ENCODE data around the gene MATK.

MATK gene

GRCh38 chr19:3785451-3785937 is 687 bp downstream of the MATK start:
- no peak for DNase-seq

- DNase-seq: no peak
Measured at GRCh38 chr19:3784607-3785450, 1.4 kb downstream of the MATK start.

GRCh38 chr19:3783660-3784584 is 2.3 kb downstream of the MATK start:
- DNase-seq: no peak

GRCh38 chr19:3782903-3783302 is 3.3 kb downstream of the MATK start:
- no peak for DNase-seq

DNA sequence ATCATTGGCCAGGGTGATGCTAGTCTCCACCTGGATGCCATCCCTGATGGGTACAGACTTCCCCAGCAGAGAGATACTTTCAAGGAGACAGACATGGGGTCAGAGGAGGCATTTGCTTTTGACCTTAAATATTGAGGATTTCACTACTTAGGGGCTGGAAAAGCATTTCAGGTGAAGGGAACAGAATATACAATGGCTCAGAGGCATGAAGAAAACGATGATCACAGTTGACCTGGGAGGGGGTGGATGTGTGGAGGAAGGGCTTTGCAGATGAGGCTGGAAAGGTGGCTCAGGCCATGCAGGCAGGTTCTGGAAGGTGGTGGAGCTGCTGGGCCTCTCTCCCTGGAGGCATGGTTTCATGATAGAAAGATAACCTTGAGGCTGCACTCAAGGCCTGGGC is 3.9 kb downstream of the MATK start:
- no peak for DNase-seq

DNA sequence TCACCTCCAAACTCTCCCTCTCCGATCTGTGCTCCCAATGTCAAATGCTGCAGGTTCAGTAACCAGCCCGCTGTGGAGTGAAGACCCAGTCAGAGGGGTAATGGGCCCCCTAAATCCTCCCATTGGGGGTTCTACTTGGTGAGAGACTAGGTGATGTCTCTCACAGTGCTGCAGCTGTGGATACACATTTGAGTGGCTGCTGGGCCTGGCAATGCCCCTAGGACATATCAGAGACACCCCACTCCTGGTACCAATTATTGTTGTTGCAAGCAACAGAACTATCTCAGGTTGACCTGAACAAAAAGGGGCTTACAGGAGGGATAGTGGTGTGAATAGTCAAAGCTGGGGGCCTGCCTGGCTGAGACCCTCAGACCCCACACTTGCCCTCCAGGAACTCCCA is 4.6 kb downstream of the MATK start:
- no peak for DNase-seq

- no peak for DNase-seq
Measured at GRCh38 chr19:3780786-3781304, 5.3 kb downstream of the MATK start.

DNA sequence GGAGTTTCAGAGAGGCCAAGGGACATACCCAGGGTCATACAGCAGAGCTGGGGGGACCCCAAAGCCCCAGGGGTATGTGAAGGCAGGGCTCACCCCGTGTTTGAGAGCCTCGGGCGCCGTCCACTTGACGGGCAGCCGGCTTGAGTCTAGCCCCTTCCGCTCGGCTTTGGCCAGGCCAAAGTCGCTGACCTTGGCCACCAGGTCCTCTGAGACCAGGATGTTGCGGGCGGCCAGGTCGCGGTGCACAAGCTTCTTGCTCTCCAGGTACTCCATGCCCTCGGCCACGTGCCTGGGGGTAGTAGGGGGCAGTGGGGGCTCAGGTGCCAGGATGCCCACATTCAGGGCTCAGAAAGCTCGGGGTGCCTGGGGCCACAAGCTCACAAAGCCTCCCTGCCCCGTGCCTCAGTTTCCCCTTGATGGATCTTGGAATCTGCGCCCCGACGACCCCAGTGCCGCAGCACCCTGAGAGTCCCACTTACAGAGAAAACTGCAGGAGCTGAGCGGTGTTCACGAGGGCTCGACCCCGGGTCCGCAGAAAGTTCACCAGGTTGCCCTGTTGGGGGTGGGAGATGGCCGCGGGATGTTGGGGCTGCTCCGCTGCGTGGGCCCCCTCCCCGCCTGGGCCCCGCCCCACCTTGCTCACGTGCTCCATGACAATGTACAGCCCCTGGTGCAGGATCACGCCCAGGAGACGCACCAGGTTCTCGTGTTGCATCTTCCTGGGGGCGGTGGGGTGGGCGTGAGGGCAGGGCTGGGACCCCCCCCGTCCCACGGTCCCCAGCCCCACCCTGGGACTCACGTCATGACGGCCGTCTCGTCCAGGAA is 7.1 kb downstream of the MATK start:
- DNase-seq: no peak

DNA sequence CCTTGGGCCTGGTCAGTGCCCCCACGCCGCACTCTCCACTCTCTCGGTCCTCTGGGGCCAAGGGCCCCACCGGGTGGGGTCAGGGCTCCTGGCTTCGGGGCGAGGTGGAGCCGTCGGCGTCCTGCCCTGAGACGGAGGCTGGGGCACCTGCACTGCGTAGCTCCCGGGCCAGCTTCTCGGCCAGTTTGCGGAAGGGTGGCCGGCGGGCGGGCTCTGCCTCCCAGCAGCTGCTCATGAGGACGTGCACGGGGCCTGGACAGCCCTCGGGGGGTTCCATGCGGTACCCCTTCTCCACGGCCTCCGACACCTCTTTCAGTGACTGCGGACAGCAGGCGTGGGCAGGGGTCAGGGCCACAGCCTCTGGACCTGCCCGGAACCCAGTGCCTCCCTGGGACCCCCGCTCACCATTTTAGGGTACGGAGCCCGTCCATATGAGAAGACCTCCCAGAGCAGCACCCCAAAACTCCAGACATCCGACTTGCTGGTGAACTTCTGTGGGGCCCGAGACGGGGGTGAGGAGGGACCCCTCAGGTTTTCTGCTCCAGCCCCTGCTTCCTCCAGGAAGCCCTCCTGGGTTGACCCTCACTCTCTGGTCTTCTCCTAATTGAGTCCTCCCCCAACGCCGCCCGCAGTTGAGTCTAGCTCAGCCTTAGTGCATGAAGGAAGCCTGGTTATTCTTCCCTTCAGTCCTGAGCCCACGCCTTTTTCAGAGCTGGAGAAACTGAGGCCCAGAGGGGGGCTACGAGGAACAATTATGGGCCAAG is 7.9 kb downstream of the MATK start:
- no peak for DNase-seq

- DNase-seq: no peak
Measured at GRCh38 chr19:3776479-3777040, 9.6 kb downstream of the MATK start.

DNA sequence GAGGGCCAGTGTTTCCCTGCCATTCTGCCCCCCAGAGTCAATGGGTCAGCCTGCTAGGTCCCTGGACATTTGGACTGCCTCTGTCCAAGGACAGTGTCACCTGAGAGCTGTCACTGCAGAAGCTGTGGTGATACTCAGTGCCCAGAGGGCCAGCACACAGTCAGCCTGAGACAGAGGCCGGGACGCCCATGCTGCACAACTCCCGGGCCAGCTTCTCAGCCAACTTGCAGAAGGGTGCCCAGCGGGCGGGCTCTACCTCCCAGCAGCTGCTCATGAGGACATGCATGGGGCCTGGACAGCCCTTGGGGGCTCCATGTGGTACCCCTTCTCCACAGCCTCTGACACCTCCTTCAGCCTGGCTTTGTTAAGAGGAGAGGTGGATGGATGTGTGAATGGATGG is 10.3 kb downstream of the MATK start:
- no peak for DNase-seq

DNA sequence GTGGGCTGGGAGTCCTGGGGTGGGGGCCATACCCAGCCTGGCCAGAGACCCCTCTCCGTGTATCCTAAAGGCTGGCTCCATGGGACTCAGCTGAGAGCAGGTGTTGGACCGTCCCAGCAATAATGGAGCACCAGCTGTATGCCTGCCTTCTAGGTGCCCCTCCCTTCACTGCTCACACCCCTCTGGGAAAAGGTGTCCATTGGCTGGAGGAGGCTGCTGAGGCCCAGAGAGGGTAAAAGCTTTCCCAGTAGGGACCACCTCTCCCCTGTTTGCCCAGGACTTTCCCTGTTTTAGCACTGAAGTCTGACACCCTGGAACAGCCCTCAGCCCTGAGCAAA is 10.8 kb downstream of the MATK start:
- no peak for DNase-seq

GRCh38 chr19:3774621-3775373 is 11.4 kb downstream of the MATK start:
- DNase-seq: no peak

DNA sequence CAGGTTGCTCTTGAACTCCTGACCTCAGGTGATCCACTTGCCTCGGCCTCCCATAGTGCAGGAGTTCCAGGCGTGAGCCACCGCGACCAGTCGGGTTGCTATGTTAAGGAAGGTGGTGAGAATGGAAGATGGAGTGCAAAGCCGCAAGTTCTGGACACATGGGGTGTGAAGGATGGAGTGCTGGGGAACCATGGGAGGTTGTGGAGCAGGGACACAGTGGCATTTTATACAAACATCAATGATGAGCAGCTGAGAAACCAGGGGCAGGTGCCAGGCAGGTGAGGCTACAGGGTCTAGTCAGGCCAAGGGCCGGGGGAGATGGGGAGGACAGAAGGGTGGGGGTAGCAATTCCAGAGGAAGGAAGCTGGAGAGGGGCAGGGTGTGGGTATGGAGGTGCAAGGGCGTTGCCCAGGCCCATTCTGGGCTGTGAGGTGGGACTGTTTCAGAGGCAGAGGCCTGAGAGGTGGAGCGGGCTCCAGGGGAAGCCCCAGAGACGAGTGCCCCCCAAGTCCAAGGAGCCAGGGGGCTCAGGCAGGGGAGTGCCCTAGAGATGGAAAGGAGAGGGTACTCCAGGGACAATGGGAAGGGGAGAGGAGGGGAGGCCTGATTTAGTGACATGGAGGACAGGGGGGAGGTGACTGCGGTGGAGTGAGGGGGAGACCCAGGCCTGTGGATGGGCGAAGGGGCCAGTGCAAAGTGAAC is 12.2 kb downstream of the MATK start:
- DNase-seq: no peak

DNA sequence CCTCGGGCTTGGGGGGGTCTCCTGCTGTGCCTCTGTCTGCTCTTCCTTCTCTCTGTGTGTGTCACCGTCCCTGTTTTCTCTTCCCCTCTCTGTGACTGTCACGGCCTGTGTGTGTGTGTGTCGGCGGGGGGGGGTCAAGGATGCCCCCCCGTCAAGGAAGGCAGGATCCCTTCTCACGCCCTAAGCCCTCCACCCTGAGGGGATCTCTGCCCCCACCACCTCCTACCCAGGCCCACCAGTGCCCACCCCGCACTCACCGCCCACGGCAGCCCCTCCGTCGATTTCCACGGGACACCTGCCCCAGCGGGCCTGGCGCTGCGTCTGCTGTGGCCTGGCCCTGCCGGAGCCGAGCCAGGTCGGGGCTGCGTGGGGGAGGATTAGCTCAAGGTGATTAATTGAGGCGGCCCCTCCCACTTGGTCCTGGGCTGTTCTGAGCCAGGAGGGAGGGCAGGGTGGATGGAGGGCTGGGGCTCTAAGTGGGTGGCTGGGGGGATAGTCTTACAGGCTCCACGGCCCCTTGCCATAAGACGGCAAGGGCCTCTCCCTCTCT is 14.2 kb downstream of the MATK start, which contains the start of gene RAX2:
TSS of gene RAX2 (minus strand) at position 323 of the 550 bp plus-strand sequence. CDS start 486 bp downstream, outside the sequence.
- DNase-seq: no peak

GRCh38 chr19:3771000-3771905 is 14.9 kb downstream of the MATK start:
- no peak for DNase-seq

DNA sequence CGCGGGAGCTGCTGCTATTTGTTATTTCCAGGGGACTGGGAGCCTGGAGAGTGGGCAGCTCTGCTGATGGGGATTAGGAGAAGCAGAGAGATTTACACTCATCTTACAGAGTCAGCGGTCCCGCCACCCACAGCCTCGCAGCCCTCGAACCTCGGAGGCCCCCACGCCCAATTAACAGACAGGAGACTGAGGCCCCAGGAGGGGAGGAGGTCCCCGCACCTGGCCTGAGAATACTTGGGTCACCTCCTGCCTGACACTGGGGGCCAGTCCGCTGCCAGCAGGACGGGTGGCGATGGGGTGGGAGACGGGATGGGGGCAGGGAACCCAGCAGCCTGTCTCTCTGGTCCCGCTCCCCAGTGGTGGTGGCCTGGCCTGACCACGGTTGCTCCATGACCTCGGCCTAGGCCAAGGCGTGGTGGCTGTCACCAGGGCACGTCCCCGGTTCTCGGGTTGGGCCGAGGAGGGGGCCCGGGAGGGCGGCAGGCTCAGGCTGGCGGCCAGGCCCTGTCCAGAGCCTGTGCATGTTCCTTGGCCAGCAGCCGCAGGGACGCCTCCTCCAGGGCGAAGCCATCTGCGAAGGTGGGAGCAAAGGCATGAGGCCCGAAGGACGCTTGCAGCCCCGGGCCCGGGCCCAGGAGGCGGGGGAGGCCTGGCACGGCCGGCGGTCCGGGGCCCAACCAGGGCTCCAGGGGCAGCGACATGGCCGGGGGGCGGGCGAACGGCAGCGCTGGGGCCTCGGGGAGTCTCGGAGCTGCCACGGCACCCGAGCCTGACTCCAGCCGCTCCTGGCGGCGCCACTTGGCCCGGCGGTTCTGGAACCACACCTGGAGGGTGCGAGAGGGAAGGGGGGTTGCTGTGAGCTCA is 15.8 kb downstream of the MATK start:
- DNase-seq: no peak

- no peak for DNase-seq
Measured at GRCh38 chr19:3769494-3769893, 16.7 kb downstream of the MATK start.

Measured in right hindlimb (tissue), 1 donor.